ENCODE measurements around the gene BEST4. TPM values are rescaled to one million over a fixed set of nuclear protein-coding genes. Genes with fewer than 3 reads are reported as not detected.
A peak's percentile ranks its signal among the peaks of the same experiment; 100 is the strongest.

BEST4 gene
- total RNA-seq, 1 donor from 2014 or later, result 0.88 TPM

- Mint-ChIP-seq H3K9me3 (ENCODE audit: unreplicated experiment) (peaks cover 7% of the 10 kb centered on the region), H3K27me3 (ENCODE audit: unreplicated experiment) (peaks cover 5% of the 10 kb centered on the region), H3K36me3 (ENCODE audit: unreplicated experiment) (no peaks in the 10 kb centered on the region), H3K4me3 (ENCODE audit: unreplicated experiment) (peak overlapping the region; percentile 65), H3K4me1 (ENCODE audit: low read depth, unreplicated experiment) (peaks cover 12% of the 10 kb centered on the region), H3K27ac (ENCODE audit: unreplicated experiment) (no peak overlapping the region)
- no peak for TF ChIP-seq CTCF (IDR thresholded peaks at IDR 0.05; ENCODE audit: partially characterized antibody, unreplicated experiment)
- no peak for DNase-seq
These were observed 2.4 kb downstream of the BEST4 start for GRCh38 chr1:44785501-44786137.

GRCh38 chr1:44785029-44785380, 3.0 kb downstream of the BEST4 start:
- Mint-ChIP-seq H3K4me3 (ENCODE audit: unreplicated experiment) (peak overlapping the region; percentile 65), H3K27ac (ENCODE audit: unreplicated experiment) (no peak overlapping the region), H3K27me3 (ENCODE audit: unreplicated experiment) (peaks cover 5% of the 10 kb centered on the region), H3K36me3 (ENCODE audit: unreplicated experiment) (no peaks in the 10 kb centered on the region), H3K9me3 (ENCODE audit: unreplicated experiment) (peaks cover 7% of the 10 kb centered on the region), H3K4me1 (ENCODE audit: low read depth, unreplicated experiment) (peaks cover 12% of the 10 kb centered on the region)
- TF ChIP-seq CTCF (IDR thresholded peaks at IDR 0.05; ENCODE audit: partially characterized antibody, unreplicated experiment), result no peak
- DNase-seq, result no peak

GRCh38 chr1:44784094-44785028, 3.6 kb downstream of the BEST4 start:
- TF ChIP-seq CTCF (IDR thresholded peaks at IDR 0.05; ENCODE audit: partially characterized antibody, unreplicated experiment), result no peak
- H3K4me3 Mint-ChIP-seq (ENCODE audit: unreplicated experiment), result peak overlapping the region; percentile 79

GRCh38 chr1:44783697-44784093, 4.3 kb downstream of the BEST4 start:
- Mint-ChIP-seq H3K4me1 (ENCODE audit: low read depth, unreplicated experiment) (peaks cover 12% of the 10 kb centered on the region), H3K36me3 (ENCODE audit: unreplicated experiment) (no peaks in the 10 kb centered on the region), H3K27ac (ENCODE audit: unreplicated experiment) (no peak overlapping the region), H3K4me3 (ENCODE audit: unreplicated experiment) (peak overlapping the region; percentile 79), H3K27me3 (ENCODE audit: unreplicated experiment) (peaks cover 5% of the 10 kb centered on the region), H3K9me3 (ENCODE audit: unreplicated experiment) (peaks cover 7% of the 10 kb centered on the region)
- TF ChIP-seq CTCF (IDR thresholded peaks at IDR 0.05; ENCODE audit: partially characterized antibody, unreplicated experiment), result no peak
- no peak for DNase-seq

More at GRCh38 chr1:44784094-44785028, 3.6 kb downstream of the BEST4 start:
- Mint-ChIP-seq H3K27me3 (ENCODE audit: unreplicated experiment) (peaks cover 5% of the 10 kb centered on the region), H3K36me3 (ENCODE audit: unreplicated experiment) (no peaks in the 10 kb centered on the region), H3K9me3 (ENCODE audit: unreplicated experiment) (peaks cover 7% of the 10 kb centered on the region), H3K4me1 (ENCODE audit: low read depth, unreplicated experiment) (peaks cover 12% of the 10 kb centered on the region), H3K27ac (ENCODE audit: unreplicated experiment) (no peak overlapping the region)
- peak; percentile 59 for DNase-seq

Measured in glutamatergic neuron (in vitro differentiated cells).